RWPE2 (cell line): ENCODE measurements around the gene CAP2.

ENCODE experiments used
- ATAC-seq: fragments of 200-7000 bp; cut with Tn5 transposase; 3 replicates; pipeline ENCODE4 v1.9.1; 2021; ENCODE audit warnings: low read depth
- DNase-seq: peaks from one replicate; pipeline ENCODE4 v3.0.0-alpha.2; 2020; ENCODE audit warnings: low spot score
- H3K27ac ChIP-seq: fragments of 450-650 bp; 2 replicates; pipeline ENCODE4 v1.5.1; 2017; ENCODE audit warnings: mild to moderate bottlenecking; ENCODE audit not compliant: poor library complexity, severe bottlenecking
- H3K27me3 ChIP-seq: fragments of 250-450 bp; sonication (Bioruptor Pico); 2 replicates; pipeline ENCODE4 v1.5.1; 2021; ENCODE audit warnings: mild to moderate bottlenecking, moderate library complexity; ENCODE audit not compliant: insufficient read depth, poor library complexity, severe bottlenecking
- H3K36me3 ChIP-seq: fragments of 250-450 bp; sonication (Bioruptor Pico); 2 replicates; pipeline ENCODE4 v1.5.1; 2020; ENCODE audit warnings: low read depth, mild to moderate bottlenecking, moderate library complexity
- H3K4me1 ChIP-seq: fragments of 250-450 bp; sonication (Bioruptor Pico); 2 replicates; pipeline ENCODE4 v1.5.1; 2021; ENCODE audit warnings: mild to moderate bottlenecking, moderate library complexity; ENCODE audit not compliant: insufficient read depth, poor library complexity, severe bottlenecking
- H3K4me3 ChIP-seq: fragments of 250-450 bp; sonication (Bioruptor Pico); 2 replicates; pipeline ENCODE4 v1.5.1; 2021; ENCODE audit warnings: mild to moderate bottlenecking, moderate library complexity; ENCODE audit not compliant: severe bottlenecking
- H3K9me3 ChIP-seq: fragments of 250-450 bp; sonication (Bioruptor Pico); 2 replicates; pipeline ENCODE4 v1.5.1; 2021; ENCODE audit warnings: mild to moderate bottlenecking, moderate library complexity; ENCODE audit not compliant: severe bottlenecking
- TF ChIP-seq, protein P1 (sequence below): fragments of 450-650 bp; IDR thresholded peaks from one replicate; pipeline ENCODE4 v1.5.1; 2017; ENCODE audit warnings: mild to moderate bottlenecking, moderate library complexity; ENCODE audit not compliant: poor library complexity, severe bottlenecking

CAP2 gene, protein sequence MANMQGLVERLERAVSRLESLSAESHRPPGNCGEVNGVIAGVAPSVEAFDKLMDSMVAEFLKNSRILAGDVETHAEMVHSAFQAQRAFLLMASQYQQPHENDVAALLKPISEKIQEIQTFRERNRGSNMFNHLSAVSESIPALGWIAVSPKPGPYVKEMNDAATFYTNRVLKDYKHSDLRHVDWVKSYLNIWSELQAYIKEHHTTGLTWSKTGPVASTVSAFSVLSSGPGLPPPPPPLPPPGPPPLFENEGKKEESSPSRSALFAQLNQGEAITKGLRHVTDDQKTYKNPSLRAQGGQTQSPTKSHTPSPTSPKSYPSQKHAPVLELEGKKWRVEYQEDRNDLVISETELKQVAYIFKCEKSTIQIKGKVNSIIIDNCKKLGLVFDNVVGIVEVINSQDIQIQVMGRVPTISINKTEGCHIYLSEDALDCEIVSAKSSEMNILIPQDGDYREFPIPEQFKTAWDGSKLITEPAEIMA

DNA sequence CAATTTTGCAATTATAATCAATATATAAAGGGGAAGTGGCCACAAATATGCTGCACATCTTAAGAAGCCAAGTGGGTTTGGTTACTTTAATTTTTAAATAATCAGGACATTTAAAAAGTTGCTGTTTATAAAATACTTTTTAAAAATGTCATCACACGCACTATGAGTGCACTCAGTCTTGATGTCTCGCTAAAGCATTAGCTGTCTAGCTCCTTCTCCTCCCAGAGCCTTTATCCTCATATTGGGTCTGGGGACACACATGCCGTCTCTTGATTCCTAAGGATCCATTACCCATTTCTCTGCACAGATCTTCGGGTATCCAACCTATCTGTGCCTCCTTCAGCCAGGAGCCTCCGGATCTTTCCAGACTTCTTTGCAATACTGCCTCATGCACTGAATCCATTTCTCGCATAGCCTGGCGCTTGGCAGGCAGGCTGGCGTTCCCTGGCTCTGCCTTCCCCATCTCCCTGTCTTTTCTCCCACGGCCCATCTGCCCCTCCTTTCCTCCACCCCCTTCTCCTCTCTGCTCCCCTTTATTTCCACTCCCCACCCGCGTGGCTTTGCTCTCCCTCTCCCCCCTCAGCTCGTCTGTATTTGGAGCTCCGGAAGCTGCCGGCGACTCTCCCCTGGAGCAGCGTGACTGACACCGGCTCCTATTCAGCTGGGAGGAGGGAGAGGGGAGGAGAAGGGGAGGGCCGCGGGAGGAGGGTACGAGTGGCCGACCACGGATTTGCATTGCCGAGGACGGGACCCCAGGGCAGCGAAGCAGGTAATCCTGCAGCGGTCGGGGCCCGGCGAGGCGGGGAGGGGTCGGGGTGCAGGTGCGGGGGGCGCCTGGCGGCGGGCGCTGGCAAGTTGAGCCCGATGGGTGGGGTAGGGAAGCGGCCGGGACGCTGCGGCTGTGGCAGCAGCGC lies at the start of gene CAP2:
TSS of gene CAP2 (plus strand) at position 618 of the 914 bp plus-strand sequence. CDS start 27,961 bp downstream, outside the sequence.
- DNase-seq (peak; percentile 62), ATAC-seq (peak; percentile 68)
- TF ChIP-seq, protein P1, sequence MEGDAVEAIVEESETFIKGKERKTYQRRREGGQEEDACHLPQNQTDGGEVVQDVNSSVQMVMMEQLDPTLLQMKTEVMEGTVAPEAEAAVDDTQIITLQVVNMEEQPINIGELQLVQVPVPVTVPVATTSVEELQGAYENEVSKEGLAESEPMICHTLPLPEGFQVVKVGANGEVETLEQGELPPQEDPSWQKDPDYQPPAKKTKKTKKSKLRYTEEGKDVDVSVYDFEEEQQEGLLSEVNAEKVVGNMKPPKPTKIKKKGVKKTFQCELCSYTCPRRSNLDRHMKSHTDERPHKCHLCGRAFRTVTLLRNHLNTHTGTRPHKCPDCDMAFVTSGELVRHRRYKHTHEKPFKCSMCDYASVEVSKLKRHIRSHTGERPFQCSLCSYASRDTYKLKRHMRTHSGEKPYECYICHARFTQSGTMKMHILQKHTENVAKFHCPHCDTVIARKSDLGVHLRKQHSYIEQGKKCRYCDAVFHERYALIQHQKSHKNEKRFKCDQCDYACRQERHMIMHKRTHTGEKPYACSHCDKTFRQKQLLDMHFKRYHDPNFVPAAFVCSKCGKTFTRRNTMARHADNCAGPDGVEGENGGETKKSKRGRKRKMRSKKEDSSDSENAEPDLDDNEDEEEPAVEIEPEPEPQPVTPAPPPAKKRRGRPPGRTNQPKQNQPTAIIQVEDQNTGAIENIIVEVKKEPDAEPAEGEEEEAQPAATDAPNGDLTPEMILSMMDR, result no peak
- Histone ChIP-seq H3K9me3 (no peaks in the 10 kb centered on the region), H3K27ac (peak within 1 kb of the TSS; percentile 73), H3K36me3 (no peaks in the 10 kb centered on the region; the same call in 1 of the 2 replicates), H3K27me3 (no peaks in the 10 kb centered on the region), H3K4me3 (peak within 1 kb of the TSS; percentile 66), H3K4me1 (peaks cover 21% of the 10 kb centered on the region)

DNA sequence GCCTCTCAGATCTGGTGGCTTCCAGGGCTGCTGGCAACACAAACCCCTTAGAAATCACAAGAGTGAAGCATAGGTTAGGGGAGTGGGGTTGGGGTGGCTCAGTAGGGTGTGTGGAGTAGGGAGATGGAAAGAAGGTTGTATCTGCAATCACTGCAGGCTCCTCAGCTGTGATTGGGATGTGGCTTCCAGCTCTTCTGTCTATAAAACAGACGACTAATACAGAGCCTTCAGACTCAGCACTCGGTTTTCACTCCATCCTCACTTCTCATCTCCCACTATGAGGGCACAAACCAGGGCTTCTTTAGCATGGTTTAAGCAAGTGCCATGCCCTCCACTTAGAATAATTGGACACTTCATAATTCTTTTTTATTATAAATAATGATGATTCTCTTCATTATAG lies 46.4 kb upstream of the CAP2 start:
- TF ChIP-seq, protein P1, result no peak
- Histone ChIP-seq H3K4me3 (no peak overlapping the region), H3K9me3 (no peaks in the 10 kb centered on the region), H3K27me3 (no peaks in the 10 kb centered on the region), H3K4me1 (no peaks in the 10 kb centered on the region), H3K27ac (no peak overlapping the region), H3K36me3 (no peaks in the 10 kb centered on the region)
- DNase-seq (no peak), ATAC-seq (no peak; the same call in 2 of the 3 replicates)

DNA sequence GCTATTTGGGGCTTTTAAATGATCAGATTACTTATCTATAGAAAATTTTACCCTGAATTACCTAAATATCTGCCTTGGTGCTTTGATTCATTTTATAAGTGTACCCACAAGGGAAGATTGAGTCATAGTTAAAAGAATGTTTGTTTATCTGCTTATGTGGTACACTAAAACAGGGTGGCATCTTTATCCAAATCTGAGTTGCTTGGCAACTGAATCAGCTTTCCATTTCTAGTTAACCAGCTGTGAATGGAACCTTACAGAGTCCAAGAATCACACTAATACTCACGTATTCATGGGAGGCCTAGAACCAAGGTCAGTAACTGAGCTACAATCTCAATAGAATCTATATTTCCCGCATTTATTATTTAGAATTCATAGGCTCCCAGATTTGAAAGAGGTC lies 44.0 kb upstream of the CAP2 start:
- ATAC-seq, result no peak
- TF ChIP-seq, protein P1, result no peak
- H3K27ac ChIP-seq, result no peak overlapping the region
- no peaks in the 10 kb centered on the region for H3K36me3 ChIP-seq
- H3K9me3 ChIP-seq, result no peaks in the 10 kb centered on the region
- H3K4me1 ChIP-seq, result no peaks in the 10 kb centered on the region
- no peaks in the 10 kb centered on the region for H3K27me3 ChIP-seq
- DNase-seq, result no peak
- H3K4me3 ChIP-seq, result no peak overlapping the region

DNA sequence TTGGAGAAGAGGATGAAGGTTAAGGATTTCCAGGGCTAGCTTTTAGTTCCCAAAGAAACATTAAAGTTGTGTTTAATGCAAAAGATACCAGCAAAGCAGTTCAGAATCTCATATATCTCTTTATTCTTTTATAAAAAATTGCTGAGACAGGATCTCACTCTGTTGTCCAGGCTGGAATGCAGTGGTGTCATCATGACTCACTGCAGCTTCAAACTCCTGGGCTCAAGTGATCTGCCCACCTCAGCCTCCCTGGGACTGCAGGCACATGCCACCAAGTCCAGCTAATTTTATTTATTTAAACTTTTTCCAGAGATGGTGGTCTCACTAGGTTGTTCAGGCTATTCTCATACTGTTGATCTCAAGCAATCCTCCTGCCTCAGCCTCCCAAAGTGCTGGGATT lies 41.1 kb upstream of the CAP2 start:
- Histone ChIP-seq H3K4me1 (no peaks in the 10 kb centered on the region), H3K27ac (no peak overlapping the region), H3K4me3 (no peak overlapping the region), H3K27me3 (no peaks in the 10 kb centered on the region), H3K36me3 (no peaks in the 10 kb centered on the region), H3K9me3 (no peaks in the 10 kb centered on the region)
- ATAC-seq (no peak; the same call in 2 of the 3 replicates), DNase-seq (no peak)
- TF ChIP-seq, protein P1, result no peak
